NCI-H774 (cell line): Measurements from ENCODE around the gene SMCO4.
"Not testable (repeated sequence)": the region's sequence is repeated elsewhere in the genome, so short reads cannot be mapped to it uniquely, and the experiment has no call there.

Experiments
- DNase-seq: peaks from one replicate; lab custom pipeline; 2025; lab: John Stamatoyannopoulos, UW

SMCO4 gene

DNA sequence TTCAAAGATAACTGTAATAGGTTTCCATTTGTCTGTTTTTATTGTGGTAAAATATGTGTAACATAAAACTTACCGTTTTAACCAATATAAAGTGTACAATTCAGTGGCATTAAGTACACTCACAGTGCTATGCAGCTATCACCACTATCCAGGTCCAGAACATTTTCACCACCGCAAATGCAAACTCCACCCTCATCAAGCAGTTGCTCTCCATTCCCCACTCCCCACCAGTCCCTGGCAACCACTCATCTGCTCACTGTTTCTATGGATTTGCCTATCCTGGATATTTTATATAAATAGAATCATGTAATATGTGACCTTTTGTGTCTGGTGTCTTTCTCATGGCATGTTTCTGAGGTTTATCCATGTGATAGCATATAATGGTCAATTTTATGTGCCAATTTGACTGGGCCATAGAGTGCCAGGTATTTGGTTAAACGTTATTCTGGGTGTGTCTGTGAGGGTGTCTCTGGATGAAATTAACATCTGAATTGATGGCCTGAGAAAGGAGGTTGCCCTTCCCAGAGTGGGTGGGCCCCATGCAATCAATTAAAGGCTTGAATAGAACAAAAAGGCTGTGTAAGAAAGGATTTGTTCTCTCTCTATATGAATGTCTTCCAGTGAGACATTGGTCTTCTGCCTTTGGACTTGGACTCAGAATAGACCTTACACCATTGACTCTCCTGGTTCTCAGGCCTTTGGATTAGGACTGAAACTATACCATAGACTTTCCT, 17.2 kb upstream of the SMCO4 start:
- DNase-seq: no peak

DNA sequence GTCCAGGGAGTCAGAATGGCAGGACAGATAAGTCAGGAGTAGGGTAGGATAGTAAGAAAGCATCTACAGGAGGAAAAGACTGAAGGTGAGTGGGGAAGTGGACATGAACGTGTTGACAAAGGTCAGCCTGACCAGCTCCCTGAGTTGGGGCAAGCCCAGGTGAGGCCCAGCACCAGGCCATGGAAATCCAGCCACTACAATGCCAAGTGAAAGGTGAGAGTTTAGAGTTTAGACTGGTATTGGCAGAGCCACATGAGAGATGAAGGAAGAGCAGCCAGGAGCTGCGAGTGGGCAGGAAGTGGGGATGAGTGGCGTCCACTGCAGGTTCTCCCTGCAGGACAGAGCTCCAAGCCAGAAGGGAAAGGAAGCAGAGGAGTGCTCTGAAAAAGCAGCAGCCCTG, 16.5 kb upstream of the SMCO4 start:
- no peak for DNase-seq

DNA sequence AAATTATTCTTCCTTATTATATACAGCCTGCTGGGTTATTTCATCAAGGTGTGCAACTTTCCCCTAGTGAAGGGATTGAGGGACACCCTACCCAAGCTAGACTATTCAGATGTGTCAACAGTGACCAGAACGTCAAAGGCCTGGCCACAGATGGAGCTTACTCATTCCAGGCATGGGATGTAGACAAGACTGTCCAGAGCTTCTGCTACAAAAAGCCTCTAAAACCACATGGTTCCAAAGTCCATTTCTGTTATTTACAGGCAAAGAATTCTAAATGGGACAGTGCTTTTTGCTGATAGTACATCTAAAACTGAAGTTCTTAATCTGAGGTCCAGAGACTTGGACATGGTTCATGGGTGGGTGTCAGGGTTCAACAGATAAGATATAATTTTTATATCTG, 9.7 kb upstream of the SMCO4 start:
- DNase-seq: no peak

DNA sequence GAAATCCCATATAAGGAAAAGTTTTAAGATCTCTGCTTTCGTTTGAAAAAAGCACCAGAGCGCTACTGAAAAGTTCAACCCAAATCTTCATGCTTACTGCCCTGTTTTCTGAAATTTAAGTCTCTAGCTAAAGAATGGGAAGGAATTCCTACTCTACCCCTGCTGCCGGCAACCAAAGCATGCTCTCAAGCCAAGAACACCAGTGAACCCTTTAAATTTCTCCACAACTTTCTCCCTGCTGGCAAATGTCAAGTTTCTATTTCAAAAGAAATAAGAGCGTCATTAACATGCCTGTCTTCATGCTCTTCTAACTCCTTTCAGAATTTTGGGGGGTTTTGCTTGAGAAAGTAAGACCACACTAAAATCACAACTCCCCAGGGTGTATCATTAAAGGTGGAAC, 6.8 kb upstream of the SMCO4 start:
- DNase-seq: no peak

DNA sequence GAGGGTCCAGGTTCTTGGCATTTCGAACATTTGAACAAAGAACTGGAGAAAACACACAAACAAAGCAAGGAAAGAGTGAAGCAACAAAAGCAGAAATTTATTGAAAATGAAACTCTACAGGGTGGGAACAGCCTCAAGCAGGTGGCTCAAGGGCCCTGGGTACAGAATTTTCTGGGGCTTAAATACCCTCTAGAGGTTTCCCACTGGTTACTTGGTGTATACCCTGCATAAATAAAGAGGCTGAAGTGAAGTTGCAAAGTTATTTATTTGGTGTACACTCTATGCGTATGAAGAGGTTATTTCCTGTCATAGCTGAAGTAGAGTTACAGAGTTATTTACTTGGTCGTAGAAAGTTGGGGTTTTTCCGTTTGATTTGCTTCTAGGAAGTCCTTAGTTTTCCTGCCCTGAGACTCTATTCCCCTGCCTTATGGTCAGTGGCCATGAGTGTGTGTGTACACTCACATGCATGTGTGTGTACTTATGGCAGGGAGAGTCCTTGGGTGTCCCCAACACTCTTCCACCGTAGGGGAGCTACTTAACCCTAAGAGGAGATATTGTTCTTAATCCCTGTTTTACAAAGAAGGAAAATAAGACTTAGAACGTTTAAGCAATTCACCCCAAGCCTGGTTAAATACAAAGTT, 5.6 kb upstream of the SMCO4 start:
- DNase-seq: no peak

DNA sequence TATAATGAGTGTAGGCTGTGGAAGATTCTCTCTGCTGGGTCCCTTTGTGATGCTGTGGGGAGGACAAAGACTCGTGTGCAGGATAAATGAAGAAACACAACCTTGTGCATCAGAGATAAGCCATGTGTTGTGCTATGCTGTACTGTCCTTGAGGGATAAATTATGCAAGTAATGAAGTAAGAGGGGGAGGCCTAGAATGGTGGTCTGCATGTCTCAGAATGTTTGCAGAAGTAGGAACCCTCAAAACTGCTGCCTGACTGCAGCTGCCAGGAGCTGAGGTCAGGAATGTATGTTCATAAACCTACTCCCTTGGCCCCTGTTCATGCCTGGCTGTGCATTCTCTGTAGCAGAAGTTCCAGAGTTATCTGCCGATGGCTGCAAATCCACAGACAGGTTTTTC, 4.6 kb upstream of the SMCO4 start:
- DNase-seq: no peak

DNA sequence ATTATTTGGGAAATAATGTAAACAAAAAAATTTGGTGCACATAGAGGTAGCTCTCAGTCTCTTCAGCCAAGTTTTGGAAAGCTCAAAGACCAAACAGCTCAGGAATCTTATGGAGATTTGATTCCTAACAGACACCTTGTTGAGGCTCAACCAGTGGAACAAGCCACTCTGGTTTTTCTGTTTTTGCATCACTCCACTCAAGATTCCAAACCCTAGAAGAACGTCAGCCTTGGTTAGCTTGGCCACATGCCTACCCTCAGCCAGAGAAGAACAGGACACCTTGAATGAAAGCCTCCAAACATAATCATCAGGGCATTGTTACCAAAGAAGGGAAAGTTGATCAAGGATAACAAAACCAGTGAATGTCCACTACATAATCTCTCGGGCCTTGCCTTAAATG, 3.8 kb upstream of the SMCO4 start:
- DNase-seq: no peak

DNA sequence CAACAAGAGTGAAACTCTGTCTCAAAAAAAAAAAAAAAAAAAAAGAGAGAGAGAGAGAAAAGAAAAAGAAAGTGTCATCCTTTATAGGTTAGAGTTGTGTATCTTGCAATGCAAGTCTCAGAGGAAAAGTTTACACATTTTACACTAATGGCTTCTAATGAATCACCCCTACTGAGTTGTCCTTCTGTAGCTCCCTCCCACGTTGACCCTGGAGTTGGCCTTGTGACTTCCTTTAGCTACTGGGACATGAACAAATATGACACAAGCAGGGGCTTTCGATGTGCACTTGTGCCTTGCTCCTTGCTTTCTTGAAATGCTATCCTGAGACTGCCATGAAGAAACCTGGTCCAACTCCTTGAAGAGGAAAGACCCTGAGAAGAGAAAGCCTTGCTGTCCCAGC, 2.4 kb upstream of the SMCO4 start:
- DNase-seq: no peak

DNA sequence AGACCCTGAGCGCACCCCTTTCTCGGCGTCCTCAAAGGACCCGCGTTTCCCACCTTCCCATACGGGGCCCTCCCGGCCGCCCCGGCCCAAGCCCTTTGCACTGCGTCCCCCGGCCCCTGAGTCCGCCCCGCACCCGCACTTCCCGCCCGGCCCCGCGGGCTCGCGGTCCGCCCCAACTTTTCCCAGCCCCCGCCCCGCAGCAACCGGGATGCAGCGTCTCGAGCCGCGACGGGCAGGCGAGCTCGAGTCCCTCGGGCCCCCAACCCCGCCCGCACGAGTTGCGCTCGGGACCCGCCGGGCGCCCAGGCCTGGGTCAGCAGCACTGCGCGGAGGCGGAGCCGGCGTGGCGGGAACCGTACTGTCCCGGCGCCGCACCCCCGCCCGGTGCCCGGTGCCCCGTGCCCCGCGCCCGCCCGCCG, 371 bp downstream of the SMCO4 start:
- DNase-seq: no peak

DNA sequence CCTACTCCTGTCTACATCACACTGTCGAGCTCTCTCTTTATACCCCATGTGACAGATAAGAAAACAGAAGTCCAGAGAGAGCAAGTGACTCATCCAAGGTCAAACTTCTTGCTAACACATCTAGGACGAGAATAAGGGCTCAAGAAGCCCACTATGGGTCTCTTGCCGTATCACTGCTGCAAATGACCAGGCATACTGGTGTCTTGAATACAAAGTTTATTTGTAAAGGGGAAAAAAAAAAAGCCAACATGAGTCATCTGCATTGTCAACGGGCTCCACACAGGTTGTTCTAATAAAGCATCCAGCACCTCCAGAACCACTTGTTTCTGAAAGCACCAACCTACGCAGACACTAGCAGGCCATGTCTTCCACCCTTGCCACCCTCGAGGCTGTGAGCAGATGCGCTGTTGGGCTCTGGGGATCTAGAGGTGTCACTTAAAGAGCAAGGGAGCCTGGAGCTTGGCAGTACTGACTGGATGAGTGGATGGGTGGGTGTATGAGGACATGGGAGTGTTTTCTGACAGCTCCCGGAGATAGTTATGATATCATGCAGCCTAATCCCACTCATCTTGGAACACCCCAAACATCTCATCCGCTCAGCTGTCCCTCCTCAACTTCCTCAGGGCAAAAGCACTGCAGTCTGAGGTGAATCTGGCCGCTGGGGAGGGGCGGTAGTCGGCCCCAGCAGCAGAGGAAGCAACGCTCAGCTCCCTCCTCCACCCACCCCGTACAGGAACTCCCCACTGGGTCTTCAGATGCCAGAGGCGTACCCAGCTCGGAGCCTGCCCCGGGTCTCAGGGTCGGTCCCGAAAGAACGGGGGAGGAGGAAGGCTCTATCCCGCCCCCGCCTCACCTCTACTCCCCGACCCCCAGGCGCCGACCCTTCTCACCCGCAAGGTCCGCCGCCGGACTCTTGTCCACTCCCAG, 1.0 kb downstream of the SMCO4 start:
- peak; percentile 30 for DNase-seq

DNA sequence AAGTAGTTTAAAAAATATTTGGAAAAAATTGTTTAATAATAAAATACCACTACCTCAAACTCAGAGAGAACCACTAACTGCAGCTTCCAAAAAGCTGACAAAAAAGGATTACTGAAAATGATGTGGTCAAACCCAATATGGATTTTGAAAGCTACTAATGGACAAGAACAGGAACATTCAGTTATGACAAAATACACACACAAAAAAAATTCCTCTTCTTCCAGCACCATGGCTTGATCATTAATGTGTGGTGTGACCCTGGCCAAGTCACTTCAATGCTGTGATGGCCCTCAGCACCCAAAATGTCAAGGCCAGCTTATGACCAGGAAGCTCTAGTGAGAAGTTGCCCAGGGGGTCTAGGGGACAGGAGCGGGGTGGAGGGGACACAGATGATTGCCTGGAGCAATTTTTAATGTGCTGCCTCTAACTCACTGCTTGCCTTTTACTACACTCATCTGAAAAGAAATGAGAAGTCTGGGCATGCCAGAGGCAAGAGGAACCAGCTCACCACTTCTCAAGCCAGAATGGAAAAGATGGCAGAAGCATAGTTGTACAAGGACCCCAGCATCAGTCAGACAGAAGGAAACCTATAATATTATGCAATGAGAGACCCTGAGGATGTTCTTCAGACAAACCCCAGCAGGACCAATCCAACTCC, 2.2 kb downstream of the SMCO4 start:
- no peak for DNase-seq

DNA sequence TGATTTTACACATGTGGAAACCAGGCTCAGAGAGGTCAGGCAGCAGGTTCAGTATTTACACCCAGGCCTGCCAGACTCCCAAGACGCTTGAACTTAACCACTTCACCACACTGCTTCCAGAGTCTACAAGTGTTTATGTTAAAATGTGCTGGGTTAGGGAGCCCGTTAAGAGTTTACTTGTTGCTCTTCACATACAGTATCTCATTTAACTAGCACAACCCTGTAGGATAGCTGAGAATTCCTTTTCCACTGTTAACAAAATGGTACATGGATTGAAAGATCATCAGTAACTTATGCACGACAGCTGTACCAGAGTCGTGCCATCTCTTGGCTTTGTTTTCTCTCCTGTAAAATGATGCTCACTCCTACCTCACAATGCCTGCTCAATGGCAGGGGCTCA, 2.9 kb downstream of the SMCO4 start:
- no peak for DNase-seq

DNA sequence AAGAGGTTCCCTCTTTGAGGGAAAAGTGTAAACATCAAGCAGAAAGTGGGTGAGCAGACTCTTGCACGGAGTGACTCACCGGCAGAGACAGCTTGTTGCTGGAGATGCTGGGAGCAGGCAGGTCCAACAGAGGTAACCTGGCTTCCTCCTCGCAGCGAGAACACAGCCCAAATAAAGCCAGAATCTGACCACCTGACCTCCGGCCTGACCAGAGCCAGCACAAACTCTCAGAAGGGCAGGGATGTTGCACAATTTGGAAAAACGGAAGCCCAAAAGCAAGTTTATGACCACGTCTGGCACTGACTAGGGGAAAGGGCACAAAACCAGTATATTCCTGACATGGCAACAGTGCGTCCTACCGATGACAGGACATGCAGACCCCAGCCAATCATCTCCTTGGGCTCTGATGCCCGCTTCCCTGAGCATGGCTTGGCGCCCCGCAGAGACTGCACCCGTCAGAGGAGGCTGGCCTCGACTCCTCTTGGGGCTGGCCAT, 5.4 kb downstream of the SMCO4 start:
- DNase-seq: no peak

DNA sequence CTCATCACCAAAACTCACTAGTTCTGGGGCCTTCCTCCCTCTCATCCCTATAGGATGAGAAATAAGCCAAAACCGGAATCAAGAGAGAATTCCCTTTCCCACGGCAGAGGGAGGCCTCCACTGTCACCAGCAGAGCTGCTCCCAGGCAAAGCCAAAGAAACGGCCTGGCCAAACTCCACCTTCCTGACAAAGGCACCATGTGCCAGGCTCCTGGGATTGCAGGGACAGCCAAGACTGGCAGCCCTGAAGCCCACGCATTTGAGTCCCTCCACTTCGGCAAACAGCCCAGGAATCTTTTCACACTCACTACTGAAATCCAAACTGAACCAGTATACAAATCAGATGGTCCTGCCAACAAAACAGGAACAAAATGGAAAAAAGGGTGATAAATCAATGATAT, 6.1 kb downstream of the SMCO4 start:
- DNase-seq: no peak

DNA sequence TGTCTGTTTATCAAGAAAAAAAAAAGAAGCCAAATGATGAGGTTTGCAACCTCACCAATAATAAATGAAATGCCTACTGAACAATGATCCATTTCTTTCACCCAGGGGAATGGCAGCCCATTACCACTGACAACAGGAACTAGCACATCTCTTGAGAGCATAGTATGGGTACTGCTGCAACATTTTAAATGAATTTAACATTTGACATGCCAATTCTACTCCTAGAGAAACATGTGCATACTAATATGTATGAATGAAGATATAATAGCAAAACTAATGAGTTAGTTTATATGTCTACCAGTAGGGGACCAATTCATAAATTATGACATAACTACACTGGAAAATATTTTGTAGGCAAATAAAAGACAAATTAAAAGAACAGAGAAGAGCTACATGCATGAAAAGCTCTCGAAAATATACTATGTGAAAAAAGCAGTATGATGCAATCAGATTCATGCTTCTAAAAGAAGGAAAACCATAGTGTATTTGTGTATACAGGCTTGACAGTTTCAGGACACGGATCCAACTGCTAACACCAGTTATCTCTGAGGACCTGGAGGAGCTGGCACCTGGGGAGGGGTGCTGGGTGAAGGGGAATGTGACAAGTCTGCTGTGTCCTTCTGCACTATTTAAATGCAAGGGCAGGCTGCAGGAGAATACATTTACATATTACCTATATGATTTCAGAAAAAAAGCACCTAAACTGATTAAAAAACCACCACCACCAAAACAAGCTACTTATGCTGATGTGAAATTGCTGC, 6.9 kb downstream of the SMCO4 start:
- no peak for DNase-seq

DNA sequence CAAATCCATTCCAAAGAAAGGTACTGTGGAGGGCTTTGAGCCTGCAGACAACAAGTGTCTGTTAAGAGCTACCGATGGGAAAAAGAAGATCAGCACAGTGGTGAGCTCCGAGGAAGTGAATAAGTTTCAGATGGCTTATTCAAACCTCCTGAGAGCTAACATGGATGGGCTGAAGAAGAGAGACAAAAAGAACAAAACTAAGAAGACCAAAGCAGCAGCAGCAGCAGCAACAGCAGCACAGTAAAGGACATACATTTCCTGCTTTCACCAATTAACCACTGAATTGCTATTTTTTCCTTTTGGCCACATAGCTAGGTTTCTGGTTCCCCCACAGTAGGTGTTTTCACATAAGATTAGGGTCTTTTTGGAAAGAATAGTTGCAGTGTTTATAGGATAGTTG, 7.6 kb downstream of the SMCO4 start:
- not testable (repeated sequence) for DNase-seq

DNA sequence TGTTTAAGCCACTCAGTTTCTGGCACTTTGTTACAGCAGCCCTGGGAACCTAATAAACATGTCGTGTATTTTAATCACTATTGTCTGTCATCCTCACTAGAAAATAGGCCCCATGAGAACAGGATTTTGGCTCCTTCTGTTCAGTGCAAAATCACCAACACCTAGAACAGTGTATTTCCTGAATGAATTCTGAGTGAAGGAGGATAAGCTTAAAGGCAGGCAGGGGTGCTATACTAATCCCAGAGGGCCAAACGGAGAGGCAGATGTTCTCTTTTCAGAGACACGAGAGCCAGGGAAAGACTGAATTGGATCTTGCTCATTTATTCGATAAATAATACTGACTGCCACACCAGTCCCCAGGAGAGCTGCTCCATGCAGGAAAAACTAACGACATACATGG, 10.4 kb downstream of the SMCO4 start:
- no peak for DNase-seq

DNA sequence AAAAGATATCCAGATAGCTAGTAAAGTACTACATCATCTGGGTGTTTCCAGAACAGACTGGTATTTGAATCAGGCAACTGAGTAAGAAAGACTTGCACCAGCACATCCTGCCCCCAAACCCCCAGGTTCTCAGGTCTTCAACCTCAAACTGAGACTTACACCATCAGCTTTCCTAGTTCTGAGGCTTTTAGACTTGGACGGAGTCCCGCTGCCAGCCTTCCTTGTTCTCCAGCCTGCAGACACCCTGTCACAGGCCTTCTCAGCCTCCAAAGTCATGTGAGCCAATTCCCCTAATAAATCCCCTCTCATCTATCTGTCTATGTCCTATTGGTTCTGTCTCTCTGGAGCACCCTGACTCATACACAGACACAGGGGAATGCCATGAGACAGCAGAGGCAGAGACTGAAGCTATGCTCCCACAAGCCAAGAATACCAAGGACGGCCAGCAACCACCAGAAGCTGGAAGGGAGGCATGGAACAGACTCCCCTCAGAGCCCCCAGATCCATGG, 10.9 kb downstream of the SMCO4 start:
- no peak for DNase-seq

DNA sequence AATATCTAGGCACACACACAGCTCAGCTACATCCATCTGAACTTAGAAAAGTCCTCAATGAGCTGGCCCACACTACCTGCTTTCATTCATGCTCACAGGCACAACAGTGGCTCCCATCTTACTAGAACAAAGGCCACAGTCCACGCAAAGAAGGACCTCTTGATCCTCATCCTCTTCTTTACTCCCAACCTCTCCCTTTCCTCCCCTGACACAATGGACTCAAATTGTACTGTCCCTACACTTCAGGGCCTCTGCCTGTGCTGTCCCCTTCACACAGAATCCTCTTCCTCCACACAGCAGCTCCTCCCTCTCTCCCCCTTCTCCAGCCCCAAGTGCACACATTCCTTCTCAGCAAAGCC, 12.7 kb downstream of the SMCO4 start:
- no peak for DNase-seq

DNA sequence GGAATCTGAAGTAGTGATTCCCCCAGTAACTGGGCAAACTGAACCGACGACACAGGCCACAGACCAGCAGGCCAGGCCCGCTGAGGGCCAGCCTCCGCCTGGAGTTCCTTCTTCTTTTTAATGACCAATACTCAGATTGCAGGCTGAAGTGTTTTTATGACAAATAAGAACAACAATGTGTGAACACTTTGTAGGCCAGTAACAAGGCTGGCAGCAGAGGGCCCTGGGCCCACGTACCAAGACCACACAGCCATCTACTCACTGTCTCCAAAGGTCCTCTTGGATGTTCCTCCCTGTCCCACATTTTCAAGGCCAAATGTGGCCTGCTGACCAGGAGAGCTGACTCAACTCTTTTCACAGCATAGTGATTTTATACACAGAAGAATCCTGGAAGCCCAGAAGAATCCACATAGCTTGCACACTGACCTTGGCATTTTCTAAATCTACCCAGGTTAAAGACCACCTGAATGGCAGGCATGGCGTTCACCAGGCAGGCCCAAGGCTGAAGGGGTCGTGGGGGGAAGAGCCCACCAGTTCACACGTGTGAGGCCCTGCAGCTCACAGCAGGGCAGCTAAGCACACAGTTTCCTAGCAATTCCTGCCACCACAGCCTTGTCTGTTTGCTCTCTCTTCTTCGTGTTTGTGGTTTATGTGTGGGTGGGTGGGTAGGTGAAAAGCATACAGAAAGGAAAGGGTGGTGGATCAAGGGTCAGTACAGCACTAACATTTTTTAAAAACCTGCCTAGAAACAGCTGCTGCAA, 13.3 kb downstream of the SMCO4 start:
- no peak for DNase-seq
